GM12892 (cell line): Measurements from ENCODE around the gene RUNDC3A.

Experiments
- POLR2A ChIP-seq: IDR thresholded peaks from 2 replicates; pipeline ENCODE4 v1.6.1; 2011; ENCODE audit warnings: low read depth, low read length, control low read depth
- POLR2AphosphoS5 ChIP-seq: IDR thresholded peaks from 2 replicates; pipeline ENCODE4 v1.6.1; 2011; ENCODE audit warnings: low read depth, low read length, control low read depth
- TAF1 ChIP-seq: IDR thresholded peaks from 2 replicates; pipeline ENCODE4 v1.6.1; 2011; ENCODE audit warnings: low read depth, mild to moderate bottlenecking, control low read depth, low read length, borderline replicate concordance

DNA sequence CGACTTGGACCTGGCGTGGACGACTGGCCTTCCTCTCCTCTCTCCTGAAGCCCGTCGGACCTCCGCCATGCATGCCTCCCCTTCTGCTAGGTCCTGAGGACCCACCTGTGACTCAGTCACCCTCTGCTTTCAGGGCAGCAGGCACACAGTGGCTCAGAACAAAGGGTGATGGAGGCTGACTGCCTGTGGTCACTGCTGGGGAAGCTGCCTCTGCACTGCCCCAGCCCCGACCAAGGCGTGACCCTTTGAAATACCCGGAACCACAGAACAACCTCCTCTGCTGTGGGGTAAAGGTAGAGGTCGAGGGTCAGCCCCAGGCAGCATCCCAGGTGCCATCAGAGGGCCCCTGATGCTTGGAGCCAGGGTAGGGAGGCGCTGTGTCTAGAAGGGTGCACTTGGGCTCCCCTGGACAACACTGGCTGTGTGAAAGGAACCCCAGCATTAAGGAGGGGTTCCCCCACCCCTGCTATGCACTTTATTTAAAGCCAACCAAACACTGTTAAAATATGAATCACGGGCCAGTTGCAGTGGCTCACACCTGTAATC lies 27.9 kb upstream of the RUNDC3A start:
- TF ChIP-seq POLR2A (no peak), POLR2AphosphoS5 (no peak), TAF1 (no peak)
